PFSK-1 (cell line): ENCODE results near the gene SYNCRIP.

Source experiments
- FOXP2 ChIP-seq: optimal IDR thresholded peaks from 2 replicates; pipeline ENCODE3; 2011; ENCODE audit warnings: borderline replicate concordance, control low read depth, inconsistent platforms; ENCODE audit not compliant: insufficient read depth; ENCODE audit errors: extremely low read length, extremely low read depth
- POLR2AphosphoS5 ChIP-seq: IDR thresholded peaks from 2 replicates; pipeline ENCODE4 v1.6.1; 2012; ENCODE audit warnings: low read depth, mild to moderate bottlenecking, control low read depth, low read length, moderate library complexity
- SIN3A ChIP-seq: IDR thresholded peaks from 2 replicates; pipeline ENCODE4 v1.6.1; 2012; ENCODE audit warnings: mild to moderate bottlenecking, low read length, moderate library complexity, borderline replicate concordance; ENCODE audit not compliant: insufficient read depth
- TAF1 ChIP-seq: IDR thresholded peaks from 2 replicates; pipeline ENCODE4 v1.6.1; 2012; ENCODE audit warnings: low read length, control low read depth, borderline replicate concordance; ENCODE audit not compliant: insufficient read depth
- TF ChIP-seq, protein P1 (sequence below), 2 experiments: IDR thresholded peaks; 2 replicates each; pipeline versions ENCODE4 v1.6.1 to v1.8.0; 2011 to 2012; ENCODE audit warnings: low read depth in 2 of 2, low read length in 2 of 2, control low read depth in 1 of 2, inconsistent platforms in 1 of 2, mild to moderate bottlenecking in 1 of 2, moderate library complexity in 1 of 2; ENCODE audit not compliant: insufficient read depth in 1 of 2

DNA sequence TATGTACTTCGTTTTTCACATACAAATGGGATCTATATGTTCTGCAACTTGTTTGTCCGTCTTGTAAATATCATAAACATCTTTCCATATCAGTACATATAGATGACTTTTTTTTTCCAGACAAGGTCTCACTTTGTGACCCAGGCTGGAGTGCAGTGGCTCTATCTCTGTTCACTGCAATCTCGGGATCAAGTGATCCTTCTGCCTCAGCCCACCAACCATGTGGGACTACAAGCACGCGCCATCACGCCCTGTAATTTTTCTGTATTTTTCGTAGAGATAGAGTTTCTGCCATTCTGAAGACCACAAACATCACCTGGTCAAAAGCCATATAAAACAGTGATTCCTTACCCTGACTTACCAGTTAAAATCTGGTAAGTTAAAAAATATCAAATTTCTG lies 37.7 kb upstream of the SYNCRIP start:
- TF ChIP-seq, protein P1, sequence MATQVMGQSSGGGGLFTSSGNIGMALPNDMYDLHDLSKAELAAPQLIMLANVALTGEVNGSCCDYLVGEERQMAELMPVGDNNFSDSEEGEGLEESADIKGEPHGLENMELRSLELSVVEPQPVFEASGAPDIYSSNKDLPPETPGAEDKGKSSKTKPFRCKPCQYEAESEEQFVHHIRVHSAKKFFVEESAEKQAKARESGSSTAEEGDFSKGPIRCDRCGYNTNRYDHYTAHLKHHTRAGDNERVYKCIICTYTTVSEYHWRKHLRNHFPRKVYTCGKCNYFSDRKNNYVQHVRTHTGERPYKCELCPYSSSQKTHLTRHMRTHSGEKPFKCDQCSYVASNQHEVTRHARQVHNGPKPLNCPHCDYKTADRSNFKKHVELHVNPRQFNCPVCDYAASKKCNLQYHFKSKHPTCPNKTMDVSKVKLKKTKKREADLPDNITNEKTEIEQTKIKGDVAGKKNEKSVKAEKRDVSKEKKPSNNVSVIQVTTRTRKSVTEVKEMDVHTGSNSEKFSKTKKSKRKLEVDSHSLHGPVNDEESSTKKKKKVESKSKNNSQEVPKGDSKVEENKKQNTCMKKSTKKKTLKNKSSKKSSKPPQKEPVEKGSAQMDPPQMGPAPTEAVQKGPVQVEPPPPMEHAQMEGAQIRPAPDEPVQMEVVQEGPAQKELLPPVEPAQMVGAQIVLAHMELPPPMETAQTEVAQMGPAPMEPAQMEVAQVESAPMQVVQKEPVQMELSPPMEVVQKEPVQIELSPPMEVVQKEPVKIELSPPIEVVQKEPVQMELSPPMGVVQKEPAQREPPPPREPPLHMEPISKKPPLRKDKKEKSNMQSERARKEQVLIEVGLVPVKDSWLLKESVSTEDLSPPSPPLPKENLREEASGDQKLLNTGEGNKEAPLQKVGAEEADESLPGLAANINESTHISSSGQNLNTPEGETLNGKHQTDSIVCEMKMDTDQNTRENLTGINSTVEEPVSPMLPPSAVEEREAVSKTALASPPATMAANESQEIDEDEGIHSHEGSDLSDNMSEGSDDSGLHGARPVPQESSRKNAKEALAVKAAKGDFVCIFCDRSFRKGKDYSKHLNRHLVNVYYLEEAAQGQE (IDR thresholded peaks at IDR 0.05; ENCODE audit: insufficient read depth in 1 of 2, low read depth in 2 of 2, low read length in 2 of 2), result no peak
- TF ChIP-seq TAF1 (no peak), POLR2AphosphoS5 (peak; percentile 35; the same call in 1 of the 2 replicates), SIN3A (no peak), FOXP2 (no peak)
